Suprapubic skin (tissue), 4 donors: ENCODE results near the gene UGT1A8. TPM values are rescaled to one million over a fixed set of nuclear protein-coding genes. Genes with fewer than 3 reads are reported as not detected.

ENCODE experiments used
- DNase-seq, 2 donors: peaks; one replicate each; pipeline ENCODE4 v3.0.0-alpha.2; 2019; ENCODE audit warnings: low spot score in 2 of 2
- H3K27ac ChIP-seq: fragments of 200-600 bp; sonication (generic); one replicate; pipeline ENCODE4 v1.5.1; 2019
- H3K27me3 ChIP-seq: fragments of 200-600 bp; sonication (generic); one replicate; pipeline ENCODE4 v1.5.1; 2019
- H3K36me3 ChIP-seq: fragments of 200-600 bp; sonication (generic); one replicate; pipeline ENCODE4 v1.5.1; 2019
- H3K4me1 ChIP-seq: fragments of 200-600 bp; sonication (generic); one replicate; pipeline ENCODE4 v1.5.1; 2019
- H3K4me3 ChIP-seq: fragments of 200-600 bp; sonication (generic); one replicate; pipeline ENCODE4 v1.5.1; 2019; ENCODE audit warnings: mild to moderate bottlenecking
- H3K9me3 ChIP-seq: fragments of 200-600 bp; sonication (generic); one replicate; pipeline ENCODE4 v1.5.1; 2019
- CTCF ChIP-seq, 2 donors: fragments of 200-600 bp in 1 of 2; fragments of 450-650 bp in 1 of 2; sonication (generic) in 1 of 2; IDR thresholded peaks; one replicate each; pipeline ENCODE4 v1.5.1; 2016 to 2019; ENCODE audit warnings: antibody characterized with exemption in 2 of 2, mild to moderate bottlenecking in 1 of 2, moderate library complexity in 1 of 2
- EP300 ChIP-seq: sonication (generic); formaldehyde crosslinking; IDR thresholded peaks from one replicate; pipeline ENCODE4 v1.6.1; 2017; ENCODE audit warnings: antibody characterized with exemption
- POLR2A ChIP-seq, 2 donors: fragments of 450-650 bp; IDR thresholded peaks; one replicate each; pipeline ENCODE4 v1.6.1; 2017; ENCODE audit warnings: antibody characterized with exemption in 2 of 2, mild to moderate bottlenecking in 2 of 2, moderate library complexity in 2 of 2
- POLR2AphosphoS5 ChIP-seq, 3 donors: sonication (generic); formaldehyde crosslinking; IDR thresholded peaks; one replicate each; pipeline ENCODE4 v1.6.1; 2017; ENCODE audit warnings: antibody characterized with exemption in 3 of 3
- WGBS: methylation state at CpG from one replicate; pipeline ENCODE4 v1.1.5; 2018; 5-methylcytosine and 5-hydroxymethylcytosine counted together
- total RNA-seq, 4 donors: library from RNA; depleted of rRNA; stranded (reverse); fragments of >200 nt; gene quantifications; one replicate each; pipeline ENCODE4 v1.1.0, GENCODE V29; 2016

UGT1A8 gene
- total RNA-seq, 4 donors from 2014 or later, result 0.47 TPM; not detected in 3

- DNase-seq, result no peak
- TF ChIP-seq POLR2AphosphoS5 (IDR thresholded peaks at IDR 0.05) (no peak), EP300 (no peak), CTCF (IDR thresholded peaks at IDR 0.05) (no peak), POLR2A (IDR thresholded peaks at IDR 0.05) (no peak)
- WGBS, result 61% methylated on average over 3 of the region's 18 CpGs
These were observed 176.2 kb downstream of the UGT1A8 start for GRCh38 chr2:233793465-233794127.

GRCh38 chr2:233794128-233794658 lies 176.8 kb downstream of the UGT1A8 start:
- no peaks in the 10 kb centered on the region for H3K27me3 ChIP-seq
- peak; percentile 42 to 75 for DNase-seq
- H3K27ac ChIP-seq, result no peak overlapping the region
- TF ChIP-seq POLR2AphosphoS5 (IDR thresholded peaks at IDR 0.05), result no peak
- TF ChIP-seq EP300, result no peak
- TF ChIP-seq CTCF (IDR thresholded peaks at IDR 0.05), result no peak
- no peak for TF ChIP-seq POLR2A (IDR thresholded peaks at IDR 0.05)
- 85% methylated on average over 4 of the region's 17 CpGs for WGBS
- no peaks in the 10 kb centered on the region for H3K36me3 ChIP-seq
- H3K9me3 ChIP-seq, result no peaks in the 10 kb centered on the region
- no peak overlapping the region for H3K4me3 ChIP-seq
- no peaks in the 10 kb centered on the region for H3K4me1 ChIP-seq

More at GRCh38 chr2:233793465-233794127, 176.2 kb downstream of the UGT1A8 start:
- H3K27ac ChIP-seq, result no peak overlapping the region
- H3K4me3 ChIP-seq, result no peak overlapping the region
- H3K4me1 ChIP-seq, result no peaks in the 10 kb centered on the region
- no peaks in the 10 kb centered on the region for H3K27me3 ChIP-seq
- H3K36me3 ChIP-seq, result no peaks in the 10 kb centered on the region
- H3K9me3 ChIP-seq, result no peaks in the 10 kb centered on the region

GRCh38 chr2:233795735-233796171 lies 178.3 kb downstream of the UGT1A8 start:
- H3K36me3 ChIP-seq, result no peaks in the 10 kb centered on the region
- H3K27me3 ChIP-seq, result no peaks in the 10 kb centered on the region
- H3K27ac ChIP-seq, result no peak overlapping the region
- no peak for TF ChIP-seq CTCF (IDR thresholded peaks at IDR 0.05)
- TF ChIP-seq POLR2A (IDR thresholded peaks at IDR 0.05), result no peak
- TF ChIP-seq POLR2AphosphoS5 (IDR thresholded peaks at IDR 0.05), result no peak
- no peak for TF ChIP-seq EP300
- H3K4me1 ChIP-seq, result no peaks in the 10 kb centered on the region
- H3K9me3 ChIP-seq, result no peaks in the 10 kb centered on the region
- 50% methylated on average over 7 of the region's 13 CpGs for WGBS
- no peak overlapping the region for H3K4me3 ChIP-seq
- no peak for DNase-seq

- no peak overlapping the region for H3K4me3 ChIP-seq
- H3K36me3 ChIP-seq, result no peaks in the 10 kb centered on the region
- no peaks in the 10 kb centered on the region for H3K27me3 ChIP-seq
- whole genome bisulfite sequencing, result 50% methylated on average over 9 of the region's 9 CpGs
- H3K27ac ChIP-seq, result no peak overlapping the region
- H3K9me3 ChIP-seq, result no peaks in the 10 kb centered on the region
- H3K4me1 ChIP-seq, result no peaks in the 10 kb centered on the region
- no peak for TF ChIP-seq CTCF (IDR thresholded peaks at IDR 0.05)
- TF ChIP-seq POLR2AphosphoS5 (IDR thresholded peaks at IDR 0.05), result no peak
- no peak for TF ChIP-seq POLR2A (IDR thresholded peaks at IDR 0.05)
- no peak for TF ChIP-seq EP300
- DNase-seq, result no peak
These were observed 178.8 kb downstream of the UGT1A8 start for GRCh38 chr2:233796254-233796653.

- no peaks in the 10 kb centered on the region for H3K4me1 ChIP-seq
- 89% methylated on average over 11 of the region's 14 CpGs for WGBS
- no peaks in the 10 kb centered on the region for H3K36me3 ChIP-seq
- peaks cover 2% of the 10 kb centered on the region for H3K27me3 ChIP-seq
- no peak for TF ChIP-seq POLR2A (IDR thresholded peaks at IDR 0.05)
- no peak for TF ChIP-seq EP300
- no peaks in the 10 kb centered on the region for H3K9me3 ChIP-seq
- H3K4me3 ChIP-seq, result no peak overlapping the region
- H3K27ac ChIP-seq, result no peak overlapping the region
- no peak for DNase-seq
These were observed 181.1 kb downstream of the UGT1A8 start for GRCh38 chr2:233798335-233799086.
